Left lung (tissue), 10 donors: ENCODE results near the gene GNG5. TPM values are rescaled to one million over a fixed set of nuclear protein-coding genes. Genes with fewer than 3 reads are reported as not detected.
A peak's percentile ranks its signal among the peaks of the same experiment; 100 is the strongest.

Experiments
- ATAC-seq: fragments of 200-7000 bp; cut with Tn5 transposase; one replicate; pipeline ENCODE4 v1.9.1; 2020; ENCODE audit warnings: moderate library complexity
- DNase-seq, 4 donors: peaks; one replicate each; pipeline ENCODE4 v3.0.0-alpha.2; 2013 to 2020
- H3K27ac ChIP-seq, 2 donors: fragments of 200-600 bp; sonication (generic) in 1 of 2; one replicate each; pipeline versions ENCODE4 v1.5.0 to v1.8.0; 2020 to 2021
- H3K27me3 ChIP-seq, 2 donors: fragments of 200-600 bp; sonication (generic) in 1 of 2; one replicate each; pipeline versions ENCODE4 v1.5.0 to v1.8.0; 2020 to 2021
- H3K36me3 ChIP-seq, 2 donors: fragments of 200-600 bp; sonication (generic) in 1 of 2; one replicate each; pipeline versions ENCODE4 v1.5.0 to v1.8.0; 2020 to 2021
- H3K4me1 ChIP-seq, 2 donors: fragments of 200-600 bp; one replicate each; pipeline ENCODE4 v1.8.0; 2021
- H3K4me3 ChIP-seq, 2 donors: fragments of 200-600 bp; sonication (generic) in 1 of 2; one replicate each; pipeline versions ENCODE4 v1.5.0 to v1.8.0; 2020 to 2021; ENCODE audit warnings: mild to moderate bottlenecking in 1 of 2
- H3K9me3 ChIP-seq, 2 donors: fragments of 200-600 bp; sonication (generic) in 1 of 2; one replicate each; pipeline versions ENCODE4 v1.5.0 to v1.8.0; 2020 to 2021
- intact Hi-C, 2 donors: fragments of 100-400 bp; cut with DNase I; formaldehyde crosslinking; loops; one replicate each; pipeline versions ENCODE4 v1.11.2 to v1.14.2; 2022
- polyA plus RNA-seq, 6 donors: library from polyadenylated mRNA; unstranded; fragments of 120-200 nt; gene quantifications; one replicate each; pipeline ENCODE4 v1.2.1, GENCODE V29; 2013; ENCODE audit not compliant: insufficient read length in 6 of 6
- total RNA-seq, 2 donors: library from RNA; stranded (reverse); fragmentation: NEBNext Ultra II Directional; extraction: Animal tissue kit (Norgen Biotek cat#: 25700); gene quantifications; one replicate each; pipeline ENCODE4 v1.2.1, GENCODE V29; 2021
- TF ChIP-seq, protein P1 (sequence below), 2 donors: fragments of 200-600 bp; sonication (generic) in 1 of 2; IDR thresholded peaks; one replicate each; pipeline versions ENCODE4 v1.5.0 to v1.8.0; 2021; ENCODE audit warnings: antibody characterized with exemption in 2 of 2
- donor health status: DM: no; HTN: yes; CAD: no.
- donor health status: DM: no; HTN: no; CAD: no.

GNG5 gene
- total and polyA plus RNA-seq, 8 donors = 124 to 147 (median 141) TPM

DNA sequence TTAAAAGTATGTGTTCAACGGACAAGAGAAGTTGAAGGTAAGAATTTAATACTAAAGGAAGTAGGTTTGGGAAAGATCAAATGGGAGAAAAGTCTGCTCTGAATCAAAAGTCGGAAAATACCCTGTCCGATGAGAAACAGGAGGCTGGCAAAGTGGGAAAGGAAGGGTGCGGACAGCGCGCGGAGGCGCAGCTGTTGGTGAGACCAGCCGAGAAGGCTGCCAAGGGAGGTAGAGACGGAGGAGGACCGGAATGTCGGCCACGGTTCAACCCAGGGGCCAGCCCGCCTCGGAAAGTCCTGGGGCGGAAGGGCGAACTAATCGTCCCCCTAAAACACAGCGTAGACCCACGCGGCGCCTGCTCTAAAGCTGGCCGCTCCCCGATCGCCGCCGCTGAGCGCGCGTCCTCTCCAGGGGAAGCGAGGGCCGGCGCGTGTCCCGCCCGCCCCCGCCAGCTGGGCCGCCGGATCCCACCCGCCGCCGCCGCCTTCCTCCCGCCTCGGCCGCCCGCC is 834 bp downstream of the GNG5 start:
- peaks cover 0 to 18% of the 10 kb centered on the region in 2 donors for H3K36me3 ChIP-seq
- peaks cover 21 to 55% of the 10 kb centered on the region in 2 donors for H3K4me1 ChIP-seq
- DNase-seq (peak in 2 of 4 donors; percentile 67 to 76), ATAC-seq (peak; percentile 68)
- peak overlapping the region; percentile 98 to 99 for H3K27ac ChIP-seq
- TF ChIP-seq, protein P1, sequence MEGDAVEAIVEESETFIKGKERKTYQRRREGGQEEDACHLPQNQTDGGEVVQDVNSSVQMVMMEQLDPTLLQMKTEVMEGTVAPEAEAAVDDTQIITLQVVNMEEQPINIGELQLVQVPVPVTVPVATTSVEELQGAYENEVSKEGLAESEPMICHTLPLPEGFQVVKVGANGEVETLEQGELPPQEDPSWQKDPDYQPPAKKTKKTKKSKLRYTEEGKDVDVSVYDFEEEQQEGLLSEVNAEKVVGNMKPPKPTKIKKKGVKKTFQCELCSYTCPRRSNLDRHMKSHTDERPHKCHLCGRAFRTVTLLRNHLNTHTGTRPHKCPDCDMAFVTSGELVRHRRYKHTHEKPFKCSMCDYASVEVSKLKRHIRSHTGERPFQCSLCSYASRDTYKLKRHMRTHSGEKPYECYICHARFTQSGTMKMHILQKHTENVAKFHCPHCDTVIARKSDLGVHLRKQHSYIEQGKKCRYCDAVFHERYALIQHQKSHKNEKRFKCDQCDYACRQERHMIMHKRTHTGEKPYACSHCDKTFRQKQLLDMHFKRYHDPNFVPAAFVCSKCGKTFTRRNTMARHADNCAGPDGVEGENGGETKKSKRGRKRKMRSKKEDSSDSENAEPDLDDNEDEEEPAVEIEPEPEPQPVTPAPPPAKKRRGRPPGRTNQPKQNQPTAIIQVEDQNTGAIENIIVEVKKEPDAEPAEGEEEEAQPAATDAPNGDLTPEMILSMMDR (IDR thresholded peaks at IDR 0.05) = no peak
- intact Hi-C loops = no loop called here
- no peaks in the 10 kb centered on the region for H3K27me3 ChIP-seq
- peaks cover 0 to 12% of the 10 kb centered on the region in 2 donors for H3K9me3 ChIP-seq
- H3K4me3 ChIP-seq = peak overlapping the region; percentile 74 to 85

DNA sequence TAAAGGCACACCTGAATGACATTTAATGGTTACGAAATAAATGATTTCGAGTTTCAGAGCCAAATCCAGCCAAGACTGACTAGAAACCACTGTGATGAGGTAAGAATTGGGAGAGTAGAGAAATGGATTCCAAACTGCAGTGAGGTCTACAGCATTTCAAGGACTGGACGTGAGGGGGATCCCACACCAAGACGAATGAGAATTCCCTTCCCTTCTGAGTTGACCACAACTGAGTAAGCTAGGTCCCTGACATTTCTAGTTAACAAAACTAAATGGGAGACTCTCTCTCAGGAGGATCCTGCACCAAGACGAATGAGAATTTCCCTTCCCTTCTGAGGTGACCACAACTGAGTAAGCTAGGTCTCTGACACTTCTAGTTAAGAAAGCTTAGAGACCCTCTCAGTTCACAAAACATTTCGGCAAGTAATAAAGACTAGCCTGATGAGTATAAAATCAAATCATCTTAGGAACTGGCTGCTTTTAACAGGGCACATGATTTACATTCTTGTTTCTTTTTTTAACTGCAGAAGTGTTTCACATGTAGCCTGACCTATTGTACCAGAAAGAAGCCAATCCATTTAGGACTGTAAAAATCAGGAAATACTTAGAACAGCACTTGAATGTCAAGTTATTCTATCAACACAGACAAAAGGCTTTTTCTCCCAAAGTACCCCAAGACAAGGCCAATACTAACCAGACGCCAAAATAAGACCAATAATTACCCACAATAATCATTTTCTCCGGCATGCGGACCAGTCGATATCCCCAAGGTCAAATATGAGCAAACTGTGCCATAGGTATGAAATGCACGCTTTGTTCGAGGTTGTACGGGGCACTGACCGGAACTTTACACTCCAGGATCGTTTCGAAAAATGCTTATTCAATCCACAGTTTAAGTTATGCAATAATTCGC is 1.5 kb downstream of the GNG5 start:
- Histone ChIP-seq H3K27ac (peak overlapping the region; percentile 98 to 99), H3K9me3 (peaks cover 0 to 11% of the 10 kb centered on the region in 2 donors), H3K4me3 (peak overlapping the region; percentile 74 to 85), H3K27me3 (no peaks in the 10 kb centered on the region), H3K36me3 (peaks cover 0 to 26% of the 10 kb centered on the region in 2 donors), H3K4me1 (peaks cover 21 to 62% of the 10 kb centered on the region in 2 donors)
- TF ChIP-seq, protein P1 (IDR thresholded peaks at IDR 0.05) = no peak
- intact Hi-C loops = no loop called here
- ATAC-seq (peak; percentile 3), DNase-seq (peak in 2 of 4 donors; percentile 13 to 18)

- no peaks in the 10 kb centered on the region for H3K27me3 ChIP-seq
- H3K27ac ChIP-seq = no peak overlapping the region
- peak overlapping the region in 1 of 2 donors; percentile 85 for H3K4me3 ChIP-seq
- DNase-seq (no peak), ATAC-seq (no peak)
- intact Hi-C loops = no loop called here
- peaks cover 21 to 64% of the 10 kb centered on the region in 2 donors for H3K4me1 ChIP-seq
- H3K36me3 ChIP-seq = peaks cover 0 to 45% of the 10 kb centered on the region in 2 donors
- TF ChIP-seq, protein P1 (IDR thresholded peaks at IDR 0.05) = no peak
- no peaks in the 10 kb centered on the region for H3K9me3 ChIP-seq
These were observed 3.5 kb downstream of the GNG5 start for GRCh38 chr1:84502927-84503326.

GRCh38 chr1:84497631-84498275 is 8.6 kb downstream of the GNG5 start:
- Histone ChIP-seq H3K4me3 (no peak overlapping the region), H3K27me3 (no peaks in the 10 kb centered on the region), H3K4me1 (peaks cover 9 to 31% of the 10 kb centered on the region in 2 donors), H3K9me3 (no peaks in the 10 kb centered on the region), H3K36me3 (peaks cover 0 to 96% of the 10 kb centered on the region in 2 donors), H3K27ac (no peak overlapping the region)
- ATAC-seq (no peak), DNase-seq (no peak)
- TF ChIP-seq, protein P1 (IDR thresholded peaks at IDR 0.05) = no peak
- intact Hi-C loops = no loop called here

DNA sequence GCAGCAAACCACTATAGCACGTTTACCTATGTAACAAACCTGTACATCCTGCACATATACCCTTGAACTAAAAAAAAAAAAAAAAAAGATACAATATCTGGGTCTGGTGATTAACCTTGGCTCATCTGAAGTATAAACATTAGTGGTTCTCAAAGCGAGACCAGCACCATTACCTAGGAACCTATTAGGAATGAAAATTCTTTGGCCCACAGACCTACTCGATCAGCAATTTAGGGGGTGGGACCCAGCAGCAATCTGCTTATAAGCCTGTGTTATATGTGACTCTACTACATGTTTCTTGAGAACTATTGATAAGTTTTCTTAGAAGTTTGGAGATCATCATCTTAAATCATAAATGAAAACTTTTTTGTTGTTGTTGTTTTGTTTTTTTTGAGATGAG is 9.9 kb downstream of the GNG5 start:
- Histone ChIP-seq H3K27me3 (no peaks in the 10 kb centered on the region), H3K4me3 (no peak overlapping the region), H3K4me1 (peaks cover 6 to 18% of the 10 kb centered on the region in 2 donors), H3K27ac (no peak overlapping the region), H3K36me3 (peaks cover 0 to 96% of the 10 kb centered on the region in 2 donors), H3K9me3 (no peaks in the 10 kb centered on the region)
- TF ChIP-seq, protein P1 (IDR thresholded peaks at IDR 0.05) = no peak
- DNase-seq (no peak), ATAC-seq (no peak)
- intact Hi-C loops = no loop called here
